ENCODE measurements around the gene HLA-DMA. TPM values are rescaled to one million over a fixed set of nuclear protein-coding genes. Genes with fewer than 3 reads are reported as not detected.

The HLA-DMA gene
- total and polyA plus RNA-seq, 2 of the 4 experiments (the other 2 are of a cell fraction): 2.3 to 8.3 TPM

- no peak overlapping the region for H2AK9ac ChIP-seq (replicated peaks; ENCODE audit: low read depth, low read length, poor library complexity)
- no peak overlapping the region for H3K27ac ChIP-seq (ENCODE audit: insufficient read depth, low read length)
- H2AK5ac ChIP-seq (ENCODE audit: low read depth, low read length): no peak overlapping the region
- H4K8ac ChIP-seq (ENCODE audit: low read depth in 2 of 2, low read length in 2 of 2): no peak overlapping the region
- TF ChIP-seq MAZ (IDR thresholded peaks at IDR 0.05; ENCODE audit: borderline replicate concordance, low read depth, low read length) (no peak), CEBPB (IDR thresholded peaks at IDR 0.05; ENCODE audit: low read depth, low read length) (no peak), BHLHE40 (IDR thresholded peaks at IDR 0.05; ENCODE audit: low read depth, low read length) (no peak), CHD1 (IDR thresholded peaks at IDR 0.05; ENCODE audit: low read depth, low read length) (no peak), POLR2A (IDR thresholded peaks at IDR 0.05; ENCODE audit: low read depth, low read length) (no peak), ELK1 (IDR thresholded peaks at IDR 0.05; ENCODE audit: borderline replicate concordance, low read depth, low read length) (no peak), RCOR1 (IDR thresholded peaks at IDR 0.05; ENCODE audit: insufficient replicate concordance, low read length) (no peak), MXI1 (IDR thresholded peaks at IDR 0.05; ENCODE audit: borderline replicate concordance, low read depth, low read length) (no peak), MAFK (IDR thresholded peaks at IDR 0.05; ENCODE audit: low read depth, low read length) (no peak), RFX5 (IDR thresholded peaks at IDR 0.05; ENCODE audit: low read depth, low read length) (no peak), FOS (IDR thresholded peaks at IDR 0.05; ENCODE audit: low read depth, low read length) (no peak), SMC3 (IDR thresholded peaks at IDR 0.05; ENCODE audit: low read depth, low read length) (no peak), CTCF (conservative IDR thresholded peaks at IDR 0.05; ENCODE audit: low read depth, low read length) (no peak), USF2 (IDR thresholded peaks at IDR 0.05; ENCODE audit: low read depth, low read length) (no peak), NFE2L2 (IDR thresholded peaks at IDR 0.05; ENCODE audit: low read depth, low read length) (no peak), RAD21 (IDR thresholded peaks at IDR 0.05; ENCODE audit: low read length) (no peak)
- no peaks in the 10 kb centered on the region for H3K9me3 ChIP-seq (ENCODE audit: control insufficient read depth, insufficient read depth, low read length)
- H3K79me1 ChIP-seq (ENCODE audit: low read depth in 1 of 2, low read length in 2 of 2): peaks cover 7 to 13% of the 10 kb centered on the region in 2 experiments; a peak in 3 of 4 replicates
- no peak overlapping the region for H2AFZ ChIP-seq (replicated peaks; ENCODE audit: low read length, poor library complexity)
- H3K14ac ChIP-seq (replicated peaks; ENCODE audit: low read depth, low read length): no peak overlapping the region
- H3K23ac ChIP-seq (ENCODE audit: low read depth, low read length): no peak overlapping the region
- no peaks in the 10 kb centered on the region for H3K36me3 ChIP-seq (ENCODE audit: control insufficient read depth, insufficient read depth, low read length)
- H4K5ac ChIP-seq (ENCODE audit: low read depth, low read length): no peak overlapping the region
- no peak overlapping the region for H2BK5ac ChIP-seq (ENCODE audit: low read depth, low read length, poor library complexity, severe bottlenecking)
- intact Hi-C loops (cut with micrococcal nuclease) (no loop called here), dilution Hi-C loops (cut with HindIII; ENCODE audit: low sequenced_read_pairs, unreplicated experiment) (no loop called here), in situ Hi-C loops (cut with MboI; ENCODE audit: low sequenced_read_pairs) (loop anchor here (25.0 kb wide), 1 partner anchor 773 kb away; the partner anchor contains the start of genes AGER, AGPAT1, GPSM3 and PBX2)
- ATAC-seq (ENCODE audit: low read depth): no peak
- no peaks in the 10 kb centered on the region for H3K4me1 ChIP-seq (ENCODE audit: control insufficient read depth, insufficient read depth, low read length)
- H4K20me1 ChIP-seq (ENCODE audit: insufficient read depth, low read length): no peaks in the 10 kb centered on the region
- no peak for DNase-seq
- H3K56ac ChIP-seq (ENCODE audit: extremely low read depth, insufficient read depth, low read length): no peak overlapping the region
- no peak overlapping the region for H3K4me3 ChIP-seq (ENCODE audit: insufficient read depth, low read depth, low read length)
- no peak overlapping the region for H4K91ac ChIP-seq (ENCODE audit: insufficient read depth, low read depth, low read length)
- POLR2A ChIA-PET (ENCODE audit: unreplicated experiment): no interaction called here
- no peak overlapping the region for H3K9ac ChIP-seq (ENCODE audit: low read depth, low read length)
- BruUV-seq (replicated peaks): no TSS peak
- H3K4ac ChIP-seq (ENCODE audit: low read depth, low read length): no peak overlapping the region
- no peak overlapping the region for H3K18ac ChIP-seq (ENCODE audit: low read depth, low read length)
- CTCF ChIA-PET: no interaction called here
- WGBS, 2 experiments (ENCODE audit: extremely low coverage in 2 of 2, insufficient read length in 1 of 2): no CpG with 5 or more reads among the region's 5 CpGs
- H2BK15ac ChIP-seq (ENCODE audit: low read depth, low read length): no peak overlapping the region
- no peaks in the 10 kb centered on the region for H3K9me1 ChIP-seq (ENCODE audit: insufficient read depth, low read length)
- H3K27me3 ChIP-seq (ENCODE audit: control insufficient read depth, insufficient read depth, low read length): no peaks in the 10 kb centered on the region
- no peak overlapping the region for H2BK120ac ChIP-seq (ENCODE audit: low read depth, low read length)
- H2BK20ac ChIP-seq (ENCODE audit: low read depth, low read length): no peak overlapping the region
- no peak overlapping the region for H3K4me2 ChIP-seq (ENCODE audit: low read depth, low read length)
Measured at GRCh38 chr6:32960563-32960962, 7.7 kb upstream of the HLA-DMA start.
